HG03135 (cell line): ENCODE data around the gene DYNLT2B.
"Not testable (repeated sequence)": the region's sequence is repeated elsewhere in the genome, so short reads cannot be mapped to it uniquely, and the experiment has no call there.

Experiments used
- ATAC-seq: cut with Tn5 transposase; IDR thresholded peaks from one replicate; pipeline ENCODE4 v1.9.1; 2021; ENCODE audit warnings: mild to moderate bottlenecking, moderate library complexity; ENCODE audit not compliant: unreplicated experiment

The DYNLT2B gene

GRCh38 chr3:196274585-196274984 is 43.5 kb downstream of the DYNLT2B start:
- peak; percentile 74 for ATAC-seq

GRCh38 chr3:196273655-196274054 is 44.4 kb downstream of the DYNLT2B start:
- ATAC-seq: no peak

GRCh38 chr3:196272826-196273225 is 45.2 kb downstream of the DYNLT2B start:
- no peak for ATAC-seq

GRCh38 chr3:196270499-196270898 is 47.5 kb downstream of the DYNLT2B start:
- ATAC-seq: no peak

GRCh38 chr3:196268284-196269163 is 49.5 kb downstream of the DYNLT2B start:
- ATAC-seq: no peak

- no peak for ATAC-seq
Measured at GRCh38 chr3:196263819-196264218, 54.2 kb downstream of the DYNLT2B start.

- ATAC-seq: no peak
Measured at GRCh38 chr3:196260784-196261183, 57.3 kb downstream of the DYNLT2B start.

GRCh38 chr3:196255776-196256175 is 62.3 kb downstream of the DYNLT2B start:
- no peak for ATAC-seq

GRCh38 chr3:196254376-196255283 is 63.4 kb downstream of the DYNLT2B start:
- ATAC-seq: no peak

- no peak for ATAC-seq
Measured at GRCh38 chr3:196251918-196252317, 66.1 kb downstream of the DYNLT2B start.

GRCh38 chr3:196246612-196247308 is 71.3 kb downstream of the DYNLT2B start:
- ATAC-seq: no peak

- not testable (repeated sequence) for ATAC-seq
Measured at GRCh38 chr3:196244166-196244565, 73.9 kb downstream of the DYNLT2B start.

GRCh38 chr3:196241704-196242103 is 76.3 kb downstream of the DYNLT2B start:
- ATAC-seq: no peak
